Measurements from ENCODE around the gene SYNE1.

DNA sequence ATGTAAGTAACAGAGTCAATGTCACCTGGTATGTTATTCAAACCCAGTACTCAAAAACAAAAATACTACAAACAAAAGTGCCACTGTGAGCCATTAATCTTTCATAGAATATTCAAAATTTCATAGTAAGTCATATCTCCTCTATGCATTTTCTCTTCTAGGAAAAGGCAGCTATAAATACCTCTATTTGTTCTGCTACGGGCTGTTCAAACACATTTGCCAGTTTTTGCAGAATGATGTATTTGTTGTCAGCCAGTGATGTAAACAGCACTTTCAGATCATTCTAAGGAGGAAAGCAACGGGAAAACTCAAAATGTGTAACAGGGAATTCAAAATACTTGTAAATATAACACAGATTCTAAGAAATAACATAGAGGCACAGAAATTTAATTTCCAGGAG is 388.2 kb downstream of the SYNE1 start:
- TF ChIP-seq, protein P1, sequence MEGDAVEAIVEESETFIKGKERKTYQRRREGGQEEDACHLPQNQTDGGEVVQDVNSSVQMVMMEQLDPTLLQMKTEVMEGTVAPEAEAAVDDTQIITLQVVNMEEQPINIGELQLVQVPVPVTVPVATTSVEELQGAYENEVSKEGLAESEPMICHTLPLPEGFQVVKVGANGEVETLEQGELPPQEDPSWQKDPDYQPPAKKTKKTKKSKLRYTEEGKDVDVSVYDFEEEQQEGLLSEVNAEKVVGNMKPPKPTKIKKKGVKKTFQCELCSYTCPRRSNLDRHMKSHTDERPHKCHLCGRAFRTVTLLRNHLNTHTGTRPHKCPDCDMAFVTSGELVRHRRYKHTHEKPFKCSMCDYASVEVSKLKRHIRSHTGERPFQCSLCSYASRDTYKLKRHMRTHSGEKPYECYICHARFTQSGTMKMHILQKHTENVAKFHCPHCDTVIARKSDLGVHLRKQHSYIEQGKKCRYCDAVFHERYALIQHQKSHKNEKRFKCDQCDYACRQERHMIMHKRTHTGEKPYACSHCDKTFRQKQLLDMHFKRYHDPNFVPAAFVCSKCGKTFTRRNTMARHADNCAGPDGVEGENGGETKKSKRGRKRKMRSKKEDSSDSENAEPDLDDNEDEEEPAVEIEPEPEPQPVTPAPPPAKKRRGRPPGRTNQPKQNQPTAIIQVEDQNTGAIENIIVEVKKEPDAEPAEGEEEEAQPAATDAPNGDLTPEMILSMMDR (IDR thresholded peaks at IDR 0.05) = no peak
- TF ChIP-seq POLR2A (IDR thresholded peaks at IDR 0.05) = no peak
- no peak for TF ChIP-seq EP300 (IDR thresholded peaks at IDR 0.05)

Measured in ovary (tissue), 3 donors.